Endothelial cell of umbilical vein (primary cell): ENCODE measurements around the gene HUS1. TPM values are rescaled to one million over a fixed set of nuclear protein-coding genes. Genes with fewer than 3 reads are reported as not detected.

Experiments used
- BruUV-seq: library from RNA; stranded (reverse); fragments of 400-500 nt; replicated peaks from 2 replicates; lab custom pipeline; 2021; lab: Mats Ljungman, UMichigan
- CTCF ChIA-PET: fragments of 300-600, 350-600 bp; sonication (Branson Sonifier 250); formaldehyde crosslinking; loops from one replicate; lab custom pipeline; 2021; ENCODE audit warnings: antibody characterized with exemption, inconsistent platforms; lab: Charles Lee
- POLR2A ChIA-PET: fragments of 300-600, 350-600 bp; sonication (Branson Sonifier 250); formaldehyde crosslinking; loops from one replicate; lab custom pipeline; 2021; ENCODE audit warnings: antibody characterized with exemption, inconsistent platforms; lab: Charles Lee
- DNase-seq: peaks from one replicate; pipeline ENCODE4 v3.0.0-alpha.2; 2011; ENCODE audit warnings: low read depth, low spot score
- FAIRE-seq: peaks from 2 replicates; lab custom pipeline; 2011; peaks lifted over from hg19 to GRCh38; lab: Jason Lieb, UNC
- H2AFZ ChIP-seq: 2 replicates; pipeline ENCODE4 v1.6.0; 2012; ENCODE audit warnings: low read depth, low read length, control low read depth, inconsistent platforms
- H3K27ac ChIP-seq: 2 replicates; pipeline ENCODE4 v1.5.1; 2011; ENCODE audit warnings: low read depth, mild to moderate bottlenecking, control low read depth, low read length, moderate library complexity; ENCODE audit not compliant: insufficient read depth
- H3K27me3 ChIP-seq, 2 experiments: 2 replicates each; pipeline versions ENCODE4 v1.6.0 to v1.6.1; 2011; ENCODE audit warnings: low read length in 2 of 2, mixed read lengths in 1 of 2; ENCODE audit not compliant: control insufficient read depth in 2 of 2, insufficient read depth in 2 of 2
- H3K36me3 ChIP-seq, 2 experiments: 2 replicates in 1 of 2; 3 replicates in 1 of 2; pipeline ENCODE4 v1.5.1; 2011; ENCODE audit warnings: low read length in 2 of 2, mild to moderate bottlenecking in 1 of 2, moderate library complexity in 1 of 2; ENCODE audit not compliant: control insufficient read depth in 2 of 2, insufficient read depth in 2 of 2; ENCODE audit errors: extremely low read depth in 1 of 2
- H3K4me1 ChIP-seq: 3 replicates; pipeline ENCODE4 v1.5.1; 2011; ENCODE audit warnings: mild to moderate bottlenecking, low read length; ENCODE audit not compliant: control insufficient read depth, insufficient read depth; ENCODE audit errors: extremely low read depth
- H3K4me2 ChIP-seq: 2 replicates; pipeline ENCODE4 v1.6.1; 2011; ENCODE audit warnings: low read length, control low read depth, mixed read lengths; ENCODE audit not compliant: insufficient read depth
- H3K4me3 ChIP-seq, 3 experiments: fragments of 200-600 bp in 1 of 3; sonication (generic), shearing (Covaris generic) in 1 of 3; replicated peaks in 1 of 3; 2 replicates each; pipeline ENCODE4 v1.5.1; 2011 to 2016; ENCODE audit warnings: control low read depth in 3 of 3, low read length in 3 of 3, mild to moderate bottlenecking in 2 of 3, inconsistent platforms in 1 of 3, low read depth in 1 of 3, moderate library complexity in 1 of 3; ENCODE audit not compliant: insufficient read depth in 1 of 3
- H3K79me2 ChIP-seq: 2 replicates; pipeline ENCODE4 v1.6.0; 2012; ENCODE audit warnings: low read length, inconsistent platforms; ENCODE audit not compliant: control insufficient read depth, insufficient read depth
- H3K9ac ChIP-seq: replicated peaks from 2 replicates; pipeline ENCODE3; 2011; ENCODE audit warnings: low read length, control low read depth; ENCODE audit not compliant: insufficient read depth; ENCODE audit errors: extremely low read depth
- H3K9me1 ChIP-seq: replicated peaks from 3 replicates; pipeline ENCODE4 v1.6.0; 2011; ENCODE audit warnings: mild to moderate bottlenecking, low read length; ENCODE audit not compliant: control insufficient read depth, insufficient read depth; ENCODE audit errors: extremely low read depth
- H3K9me3 ChIP-seq: replicated peaks from 2 replicates; pipeline ENCODE4 v1.5.1; 2012; ENCODE audit warnings: low read length, inconsistent platforms; ENCODE audit not compliant: control insufficient read depth, insufficient read depth
- H4K20me1 ChIP-seq: replicated peaks from 2 replicates; pipeline ENCODE3; 2011; ENCODE audit warnings: mild to moderate bottlenecking, low read length; ENCODE audit not compliant: control insufficient read depth, insufficient read depth; ENCODE audit errors: extremely low read depth
- CTCF ChIP-seq, 2 donors: IDR thresholded peaks; 1 replicate in 1 of 2; 2 replicates in 1 of 2; pipeline ENCODE4 v1.5.1; 2011; ENCODE audit warnings: low read length in 2 of 2, mild to moderate bottlenecking in 2 of 2, moderate library complexity in 2 of 2, control low read depth in 1 of 2, inconsistent platforms in 1 of 2, low read depth in 1 of 2; ENCODE audit not compliant: insufficient read depth in 1 of 2; ENCODE audit errors: extremely low read depth in 1 of 2
- EZH2 ChIP-seq: IDR thresholded peaks from 2 replicates; pipeline ENCODE4 v1.6.1; 2012; ENCODE audit warnings: borderline replicate concordance, low read depth, mild to moderate bottlenecking, moderate library complexity, low read length, inconsistent platforms; ENCODE audit not compliant: severe bottlenecking
- FOS ChIP-seq: IDR thresholded peaks from 2 replicates; pipeline ENCODE4 v1.6.1; 2011; ENCODE audit warnings: mild to moderate bottlenecking, low read length, moderate library complexity, borderline replicate concordance; ENCODE audit not compliant: insufficient read depth
- GATA2 ChIP-seq: IDR thresholded peaks from 2 replicates; pipeline ENCODE4 v1.7.0; 2011; ENCODE audit warnings: low read depth, mild to moderate bottlenecking, moderate library complexity, mixed read lengths, low read length; ENCODE audit not compliant: insufficient read length, insufficient read depth
- JUN ChIP-seq: IDR thresholded peaks from 2 replicates; pipeline ENCODE4 v1.6.1; 2011; ENCODE audit warnings: borderline replicate concordance, low read depth; ENCODE audit not compliant: insufficient read length, insufficient read depth
- MYC ChIP-seq: IDR thresholded peaks from one replicate; pipeline ENCODE4 v1.6.1; 2011; ENCODE audit warnings: mild to moderate bottlenecking, low read depth, low read length
- POLR2A ChIP-seq: IDR thresholded peaks from 2 replicates; pipeline ENCODE4 v1.6.1; 2012; ENCODE audit warnings: low read depth, mild to moderate bottlenecking, control low read depth, low read length
- POLR2AphosphoS5 ChIP-seq: IDR thresholded peaks from 2 replicates; pipeline ENCODE4 v1.6.1; 2012; ENCODE audit warnings: low read depth, mild to moderate bottlenecking, control low read depth, low read length, moderate library complexity; ENCODE audit not compliant: insufficient read depth
- dilution Hi-C: fragments of 300-500 bp; cut with MboI; formaldehyde crosslinking; loops from one replicate; pipeline ENCODE4 v1.15.0; 2019; ENCODE audit warnings: low sequenced_read_pairs; ENCODE audit not compliant: extremely low pct_ligation_motif_present
- intact Hi-C: fragments of 100-400 bp; cut with micrococcal nuclease; formaldehyde crosslinking; loops from one replicate; pipeline ENCODE4 v1.10.0; 2022
- polyA plus RNA-seq, 4 experiments: library from polyadenylated mRNA; depleted of rRNA in 3 of 4; stranded (reverse) in 3 of 4; unstranded in 1 of 4; fragments of >200 nt; gene quantifications; 2 replicates each; pipeline versions ENCODE4 v1.2.1 to v1.2.3, GENCODE V29; 2011 to 2012; ENCODE audit warnings: missing spikeins in 1 of 4
- total RNA-seq: library from RNA; stranded (reverse); gene quantifications from 2 replicates; pipeline ENCODE4 v1.2.3, GENCODE V29; 2021
- TF ChIP-seq, protein P1 (sequence below): IDR thresholded peaks from 2 replicates; pipeline ENCODE4 v1.6.1; 2011; ENCODE audit not compliant: insufficient read depth, insufficient read length

The HUS1 gene
- total and polyA plus RNA-seq, 2 donors (not counting 3 experiments of a cell fraction or from before 2014, with no cell fraction given) = 21.4 to 49.7 TPM

DNA sequence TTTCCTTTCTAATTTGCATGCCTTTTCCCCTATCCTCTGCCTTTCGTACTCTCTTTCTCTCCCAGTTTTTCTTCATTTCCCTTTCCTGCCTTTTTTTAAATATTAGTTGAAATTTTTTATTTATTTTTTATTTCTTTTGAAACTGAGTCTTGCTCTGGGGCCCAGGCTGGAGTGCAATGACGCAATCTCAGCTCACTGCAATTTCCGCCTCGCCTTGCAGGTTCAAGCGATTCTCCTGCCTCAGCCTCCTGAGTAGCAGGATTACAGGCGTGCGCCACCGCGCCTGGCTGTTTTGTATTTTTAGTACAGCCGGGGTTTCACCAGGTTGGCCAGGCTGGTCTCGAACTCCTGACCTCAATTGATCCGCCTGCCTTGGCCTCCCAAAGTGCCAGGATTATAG lies 20.0 kb upstream of the HUS1 start:
- dilution Hi-C loops (no loop called here), intact Hi-C loops (no loop called here)
- no peaks in the 10 kb centered on the region for H4K20me1 ChIP-seq
- H2AFZ ChIP-seq = no peak overlapping the region
- POLR2A ChIA-PET = no interaction called here
- no peaks in the 10 kb centered on the region for H3K79me2 ChIP-seq
- CTCF ChIA-PET = interaction anchor here (1.1 to 1.5 kb wide), 2 partner anchors 11 to 111 kb away, joined by 3 to 8 read pairs; no protein-coding TSS in a partner anchor
- no peak overlapping the region for H3K4me2 ChIP-seq
- H3K27ac ChIP-seq = no peak overlapping the region
- BruUV-seq = no TSS peak
- no peak for DNase-seq
- no peaks in the 10 kb centered on the region for H3K4me1 ChIP-seq
- H3K9me1 ChIP-seq = no peaks in the 10 kb centered on the region
- H3K9ac ChIP-seq = no peak overlapping the region
- no peaks in the 10 kb centered on the region for H3K9me3 ChIP-seq
- TF ChIP-seq FOS = no peak
- TF ChIP-seq POLR2AphosphoS5 = no peak
- TF ChIP-seq JUN = no peak
- TF ChIP-seq, protein P1, sequence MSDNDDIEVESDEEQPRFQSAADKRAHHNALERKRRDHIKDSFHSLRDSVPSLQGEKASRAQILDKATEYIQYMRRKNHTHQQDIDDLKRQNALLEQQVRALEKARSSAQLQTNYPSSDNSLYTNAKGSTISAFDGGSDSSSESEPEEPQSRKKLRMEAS = no peak
- no peak for TF ChIP-seq CTCF (IDR thresholded peaks at IDR 0.05; ENCODE audit: extremely low read depth in 1 of 2, insufficient read depth in 1 of 2, low read depth in 1 of 2, low read length in 2 of 2)
- TF ChIP-seq POLR2A = no peak
- TF ChIP-seq GATA2 = no peak
- no peak for TF ChIP-seq MYC
- TF ChIP-seq EZH2 = no peak
- H3K27me3 ChIP-seq = peaks cover 0 to 4% of the 10 kb centered on the region in 2 experiments
- no peak for FAIRE-seq
- no peak overlapping the region for H3K4me3 ChIP-seq
- no peaks in the 10 kb centered on the region for H3K36me3 ChIP-seq
